HG03196 (cell line): ENCODE data around the gene TP53I11.

Experiments used
- ATAC-seq: cut with Tn5 transposase; IDR thresholded peaks from one replicate; pipeline ENCODE4 v1.9.1; 2021; ENCODE audit not compliant: unreplicated experiment

TP53I11 gene

DNA sequence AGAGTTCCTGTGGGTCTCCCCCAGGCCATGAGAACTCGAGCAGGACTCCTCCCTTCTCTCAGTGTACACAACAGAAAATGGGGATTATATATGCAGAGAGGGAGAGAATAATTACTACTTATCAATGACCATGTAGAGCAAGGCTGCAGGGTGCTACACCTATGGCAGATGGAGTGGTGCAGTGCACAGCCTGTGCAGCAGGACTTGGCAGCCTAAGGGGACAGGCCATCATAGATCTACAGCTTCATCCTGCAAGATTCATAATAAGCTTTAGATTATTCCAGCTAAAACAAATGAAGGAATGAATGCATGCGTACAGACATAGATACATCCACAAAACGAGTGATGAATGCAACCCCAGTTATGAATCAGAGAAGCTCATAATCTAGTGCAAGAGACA, 8.4 kb upstream of the TP53I11 start:
- ATAC-seq = no peak

DNA sequence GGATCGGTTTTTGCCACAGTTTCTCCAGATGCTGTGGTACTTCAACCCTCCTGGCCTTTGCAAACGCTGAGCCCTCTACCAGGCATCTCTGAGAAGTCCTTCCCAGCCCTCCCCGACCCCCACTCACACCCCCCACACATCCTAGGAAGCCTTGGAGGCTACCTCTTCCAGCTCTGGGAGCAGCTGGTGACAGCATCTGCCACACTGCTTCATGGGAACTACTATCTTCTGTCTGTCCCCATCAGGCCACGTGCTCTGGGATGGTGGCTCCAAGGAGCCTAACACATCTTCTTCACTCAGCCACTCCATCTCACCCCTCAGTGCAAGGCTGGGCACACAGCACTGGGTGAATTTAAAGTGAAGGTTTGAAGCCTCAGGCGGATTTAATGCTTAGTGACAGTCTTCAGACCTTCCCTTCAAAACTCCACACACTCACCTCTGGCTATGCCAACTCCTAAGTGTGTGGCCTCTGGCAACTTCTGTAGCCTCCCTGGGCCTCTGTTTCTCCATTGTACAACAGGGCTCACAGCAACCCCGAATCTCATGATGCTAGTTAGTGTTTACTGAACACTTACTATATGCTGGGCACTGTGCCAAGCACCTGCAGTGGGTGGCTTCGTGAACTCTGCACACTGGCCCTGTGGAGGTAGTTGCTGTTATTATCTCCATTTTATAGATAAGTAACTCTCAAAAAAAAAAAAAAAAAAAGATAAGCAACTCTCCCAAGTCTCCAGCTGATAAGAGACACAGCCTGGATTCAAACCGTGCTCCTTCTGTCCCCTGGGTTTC, 7.3 kb upstream of the TP53I11 start:
- ATAC-seq = no peak

DNA sequence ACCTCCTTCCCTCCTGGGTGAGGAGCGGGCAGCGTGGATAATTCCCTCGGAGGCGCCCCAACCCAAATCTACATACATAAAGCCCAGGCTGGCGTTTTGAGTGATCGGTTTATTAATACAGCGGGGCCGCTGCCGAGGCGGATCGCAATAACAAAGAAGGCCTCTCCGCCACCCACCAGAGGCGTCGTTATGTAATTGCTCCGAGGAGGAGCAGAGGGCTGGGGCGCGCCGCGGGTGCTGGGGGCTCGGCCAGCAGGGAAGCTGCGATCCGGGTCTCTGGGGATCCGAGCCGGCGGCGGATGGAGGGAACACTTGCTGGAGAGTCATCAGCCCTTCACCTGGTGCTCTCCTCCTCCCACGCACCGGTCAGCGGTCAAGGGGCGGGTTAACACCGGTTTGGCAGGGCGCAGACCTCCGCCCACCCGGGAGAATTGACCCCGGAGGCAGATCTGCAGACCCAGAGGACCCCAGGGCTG, 6.4 kb upstream of the TP53I11 start:
- ATAC-seq = no peak

DNA sequence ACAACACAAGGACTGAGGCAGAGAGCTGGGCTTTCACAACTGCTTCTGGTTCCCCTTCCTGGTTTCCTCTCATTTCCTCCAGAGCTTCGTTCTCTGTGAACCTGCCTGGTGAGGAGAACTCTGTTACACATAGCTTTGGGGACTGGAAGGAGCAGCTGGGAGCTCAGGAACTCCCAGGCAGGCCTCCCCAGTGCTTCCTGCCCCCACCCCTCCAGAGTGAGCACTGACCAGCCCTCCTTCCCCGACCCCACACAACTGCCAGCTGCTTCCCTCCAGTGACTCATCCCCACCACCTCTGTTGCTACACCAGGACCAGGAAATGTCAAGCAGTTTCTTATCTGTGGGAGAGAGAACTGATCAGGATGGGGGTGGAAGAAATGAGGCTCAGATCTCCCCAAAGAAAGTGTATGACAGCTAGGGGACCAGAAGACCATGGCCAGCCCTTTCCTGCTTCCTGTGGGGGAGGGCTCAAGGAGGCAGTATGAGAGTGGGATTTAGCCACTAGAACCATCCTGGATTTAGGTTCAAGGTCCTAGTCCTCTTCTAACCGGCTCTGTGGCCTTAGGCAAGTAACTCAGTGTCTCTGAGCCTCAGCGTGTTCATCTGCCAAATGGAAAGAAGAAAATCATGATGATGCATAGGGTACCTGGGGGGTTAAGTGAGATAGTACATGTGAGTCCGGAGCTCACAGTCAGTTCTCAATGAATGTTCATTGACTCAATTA, 4.5 kb upstream of the TP53I11 start:
- ATAC-seq = no peak

DNA sequence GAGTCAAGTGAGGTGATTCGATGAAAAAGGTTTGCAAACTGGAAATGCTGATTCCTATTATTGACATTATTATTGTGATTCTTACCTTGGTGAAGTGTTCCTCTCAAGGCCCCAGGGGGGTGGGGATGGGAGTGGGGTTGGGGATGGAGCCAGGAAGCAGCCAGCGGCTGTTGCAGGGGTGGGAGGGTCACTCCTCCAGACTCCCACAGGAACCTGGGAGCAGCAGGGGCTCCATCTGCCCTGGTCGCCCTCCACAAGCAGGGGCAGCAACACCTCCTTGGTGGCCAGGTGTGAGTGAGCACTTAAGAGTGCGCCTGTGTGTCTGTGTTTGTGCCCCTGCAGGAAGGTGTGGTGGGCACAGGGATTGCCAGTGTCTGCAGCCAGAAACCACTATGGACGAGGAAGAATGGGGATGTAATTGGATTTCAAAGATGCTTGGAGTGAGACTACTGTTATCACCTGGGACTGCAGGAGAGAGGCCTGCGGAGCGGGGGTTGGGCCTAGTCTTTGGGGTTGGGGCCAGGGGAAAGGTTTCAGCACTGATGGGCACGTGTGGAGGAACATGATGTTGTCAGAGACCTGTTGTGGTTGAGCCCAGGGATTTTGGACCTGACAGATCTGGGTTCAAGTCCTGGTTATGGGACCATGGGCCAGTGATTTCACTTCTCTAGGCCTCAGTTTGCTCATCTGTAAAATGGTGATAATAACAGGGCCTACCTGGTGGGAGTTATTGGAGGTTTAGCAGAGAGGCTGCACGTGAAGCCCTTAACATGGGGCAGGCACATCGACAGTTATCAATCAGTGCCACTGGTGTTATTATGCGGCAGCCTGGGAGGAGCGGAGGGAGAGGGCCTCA, 3.6 kb upstream of the TP53I11 start:
- ATAC-seq = no peak

DNA sequence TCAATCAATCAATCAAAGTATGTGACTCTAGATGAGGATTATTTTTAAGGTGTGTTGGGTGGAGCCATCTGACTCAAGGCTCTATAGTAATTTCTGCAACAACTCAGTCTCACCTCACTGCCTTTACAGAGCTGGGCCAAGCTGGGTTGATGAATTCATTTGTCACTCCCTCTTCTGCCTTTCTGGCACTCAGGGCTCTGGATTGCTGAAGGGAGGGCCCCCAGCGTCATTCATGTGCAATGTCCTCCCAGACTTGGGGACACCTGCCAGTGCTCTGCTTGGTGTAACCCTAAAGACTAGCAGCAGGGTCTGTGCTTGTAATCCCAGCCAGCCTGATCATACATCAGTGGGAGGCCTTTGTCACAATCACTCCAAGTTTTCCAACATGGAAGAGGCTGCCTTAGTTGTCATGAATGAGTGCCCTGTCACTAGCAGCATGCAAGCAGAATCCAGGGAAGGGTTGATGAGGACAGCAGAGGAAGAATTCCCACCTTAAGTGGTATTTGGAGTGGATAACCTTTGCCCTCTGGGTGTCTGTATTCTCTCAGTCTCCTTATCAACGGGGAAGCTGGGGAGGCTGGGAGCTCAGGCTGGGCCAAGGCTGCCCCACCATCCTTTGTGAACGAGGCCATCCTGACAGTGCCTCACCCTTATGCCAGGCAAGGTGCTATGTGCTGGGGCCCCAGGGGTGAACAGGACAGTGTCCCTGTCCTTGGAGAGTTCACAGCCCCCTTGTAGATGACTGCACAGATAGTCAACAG, 2.0 kb upstream of the TP53I11 start:
- no peak for ATAC-seq

DNA sequence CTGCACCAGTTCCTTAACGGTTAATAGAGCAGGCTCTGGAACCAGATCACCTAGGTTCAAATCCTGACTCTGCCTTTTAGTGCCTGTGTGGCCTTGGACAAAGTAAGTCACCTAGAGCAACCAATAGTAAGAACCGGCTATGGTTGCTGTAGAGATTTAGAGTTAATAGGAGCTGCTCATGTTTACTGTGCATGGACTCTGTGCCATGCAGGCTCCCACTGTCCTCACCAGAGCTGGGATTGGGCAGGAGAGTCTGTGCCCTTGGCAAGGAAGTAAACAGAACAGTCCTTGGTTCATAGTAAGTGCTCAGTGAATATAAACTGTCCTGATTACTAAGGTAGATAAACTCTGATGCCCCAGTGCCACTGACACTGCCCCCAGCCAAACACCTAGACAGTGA, 1.4 kb upstream of the TP53I11 start:
- ATAC-seq = no peak

DNA sequence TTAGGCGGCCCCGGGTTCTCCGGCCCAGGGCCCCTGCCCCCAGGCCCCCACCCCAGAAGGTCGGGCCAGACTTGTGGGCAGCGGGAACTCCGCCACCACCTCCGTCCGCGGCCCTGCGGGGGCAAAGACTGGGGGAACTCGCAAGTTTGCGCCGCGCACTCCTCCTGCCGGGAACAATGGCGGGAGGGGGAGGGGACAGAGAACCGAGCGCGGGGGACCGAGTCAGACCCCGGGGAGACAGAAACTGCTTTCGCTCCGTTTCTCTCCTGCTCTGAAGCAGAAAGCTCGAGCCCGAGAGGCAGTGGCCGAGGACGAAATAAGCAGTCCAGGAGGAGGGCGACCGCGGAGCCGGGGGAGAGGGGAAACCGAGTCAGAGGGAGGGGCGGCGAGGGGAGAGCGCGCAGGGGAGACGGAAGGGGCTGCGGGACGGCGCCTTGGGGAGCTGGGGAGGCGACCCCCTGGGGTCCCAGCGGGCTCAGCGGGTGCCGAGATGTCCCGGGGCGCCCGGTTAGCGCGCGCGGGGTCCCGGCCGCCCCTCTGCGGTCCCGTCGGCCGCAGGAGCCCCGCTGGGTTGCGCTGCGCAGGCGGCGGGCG, 555 bp downstream of the TP53I11 start:
- ATAC-seq = no peak

DNA sequence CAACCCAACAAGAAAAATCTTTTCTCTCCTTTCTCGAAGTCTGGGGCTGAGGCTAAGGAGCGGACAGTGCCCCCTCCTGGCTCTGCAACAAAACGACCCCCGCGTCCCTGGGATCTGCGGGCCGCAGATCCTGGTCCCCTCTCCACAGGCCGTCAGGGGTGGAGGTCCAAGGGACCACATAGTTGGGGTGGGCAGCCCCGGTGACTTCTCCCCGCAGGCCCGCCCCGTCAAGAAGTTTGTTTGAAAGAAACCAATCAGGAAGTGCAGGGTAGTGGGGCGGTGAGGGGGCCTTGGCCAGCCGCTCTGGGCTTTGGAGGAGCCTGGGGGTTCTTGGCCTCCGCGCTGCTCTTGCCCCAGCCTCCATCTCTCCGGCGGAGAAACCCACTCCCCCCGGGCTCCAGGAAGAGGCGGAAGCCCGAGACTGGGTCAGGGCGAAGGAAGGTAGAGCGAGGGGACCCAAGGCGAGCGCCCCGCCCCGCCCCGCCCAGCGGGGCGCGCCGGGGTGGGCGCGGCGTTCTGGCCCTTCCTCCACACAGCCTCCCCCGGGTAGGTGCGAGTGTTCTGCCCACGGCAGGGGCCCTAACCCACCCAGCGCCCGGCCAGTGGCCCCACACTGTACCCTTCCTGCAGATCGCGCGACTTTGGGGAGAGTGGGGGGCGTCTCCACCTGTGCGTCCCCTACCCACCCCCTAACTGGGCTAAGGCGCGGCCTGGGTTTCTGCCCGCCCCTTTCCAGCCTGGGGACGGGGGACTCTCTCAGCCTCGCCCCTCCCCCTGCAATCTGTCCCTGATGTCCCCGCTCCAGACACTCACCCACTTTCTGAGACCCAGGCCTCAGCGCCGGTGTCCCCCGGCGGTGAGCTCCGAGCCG, 1.3 kb downstream of the TP53I11 start:
- no peak for ATAC-seq

DNA sequence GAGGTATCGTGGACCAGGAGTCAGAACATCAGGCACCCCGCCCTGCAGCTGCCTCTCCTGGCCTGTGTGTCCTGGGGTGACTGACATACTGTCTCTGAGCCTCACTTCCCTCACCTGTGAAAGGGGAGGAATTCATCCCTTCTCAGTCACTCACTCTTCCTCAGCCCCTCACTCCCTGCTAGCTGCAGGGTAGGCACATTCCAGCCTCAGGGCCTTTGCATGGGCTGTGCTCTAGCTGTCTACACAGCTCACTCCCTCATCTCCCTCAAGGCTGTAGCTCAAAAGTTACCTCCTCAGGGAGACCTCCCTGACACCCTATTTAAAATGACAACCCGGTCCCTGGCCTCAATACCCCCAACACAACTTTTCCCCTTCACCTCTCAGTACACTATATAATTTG, 2.5 kb downstream of the TP53I11 start:
- no peak for ATAC-seq

DNA sequence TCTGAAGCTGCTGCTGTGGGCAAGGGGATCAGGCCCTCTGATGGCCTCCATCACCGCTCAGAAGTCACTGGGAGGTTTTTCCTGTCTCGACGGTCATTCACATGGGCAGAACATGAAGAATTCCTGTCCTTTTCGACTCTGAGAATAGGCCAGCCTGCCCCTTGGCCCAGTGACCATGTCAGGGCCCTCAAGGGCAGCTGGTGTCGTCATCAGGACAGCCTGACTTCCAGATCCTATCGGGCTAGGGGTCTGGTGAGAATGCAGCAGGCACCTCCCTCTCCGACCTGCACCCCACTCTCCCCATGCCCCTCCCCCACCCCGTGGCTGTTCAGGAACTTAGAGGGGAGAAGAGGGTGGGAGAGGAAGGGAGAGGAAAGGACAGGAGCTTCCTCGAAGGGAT, 3.6 kb downstream of the TP53I11 start:
- no peak for ATAC-seq

DNA sequence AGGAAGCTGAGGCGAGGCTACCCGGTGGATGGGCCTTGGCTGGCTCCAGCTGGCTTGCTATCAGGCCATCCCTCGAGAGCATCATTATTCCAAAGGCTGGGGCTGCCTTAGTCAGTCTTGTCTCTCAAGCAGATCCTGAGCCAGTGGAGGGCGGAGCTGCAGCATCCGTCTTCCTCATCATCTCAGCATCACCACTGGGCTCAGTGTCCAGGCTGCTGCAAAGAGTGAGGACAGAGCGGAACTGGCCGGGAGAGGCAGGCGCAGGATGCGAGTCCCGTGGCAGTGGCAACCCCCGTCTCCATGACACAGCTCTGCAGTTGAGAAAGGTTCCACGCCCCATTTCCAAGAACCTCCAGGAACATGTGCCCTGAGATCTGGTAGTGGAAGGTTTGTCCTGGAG, 4.4 kb downstream of the TP53I11 start:
- no peak for ATAC-seq

DNA sequence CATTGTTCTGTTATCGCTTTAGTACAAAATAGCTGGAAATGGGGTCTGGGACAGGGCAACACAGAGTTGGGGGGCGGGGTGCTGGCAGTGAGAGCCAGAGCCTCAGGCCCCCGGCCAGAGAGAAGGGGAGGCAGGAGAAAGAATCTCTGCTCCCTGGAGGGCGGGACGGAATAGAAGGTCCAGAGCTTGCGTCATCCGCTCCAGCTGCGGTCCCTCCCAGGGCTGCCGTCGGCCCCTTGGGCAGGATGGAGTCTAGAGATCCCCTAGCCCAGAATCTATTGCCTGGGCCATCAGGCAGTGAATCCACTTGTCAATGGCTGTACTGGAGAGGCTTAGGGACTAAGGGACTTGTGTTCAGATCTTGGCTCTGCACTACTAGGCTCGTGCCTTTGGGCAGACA, 5.0 kb downstream of the TP53I11 start:
- no peak for ATAC-seq

DNA sequence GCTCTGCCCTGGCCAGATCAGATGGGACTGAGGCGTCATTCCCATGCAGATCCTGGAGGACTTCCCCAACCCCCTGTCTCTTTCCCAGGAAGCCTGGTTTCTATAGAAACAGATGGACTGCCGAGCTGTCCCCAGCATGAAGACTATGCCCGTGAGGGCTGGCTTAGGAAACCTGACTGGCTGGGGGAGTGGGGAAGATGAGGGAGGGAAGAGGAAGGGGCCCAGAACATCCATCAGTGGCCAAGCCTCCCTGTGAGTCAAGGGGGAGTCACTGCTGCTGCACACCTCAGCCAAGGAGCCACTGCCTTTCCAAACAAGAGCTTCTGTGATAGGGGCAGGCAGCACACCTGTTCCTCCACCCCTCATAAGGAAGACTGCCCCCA, 5.8 kb downstream of the TP53I11 start:
- no peak for ATAC-seq

DNA sequence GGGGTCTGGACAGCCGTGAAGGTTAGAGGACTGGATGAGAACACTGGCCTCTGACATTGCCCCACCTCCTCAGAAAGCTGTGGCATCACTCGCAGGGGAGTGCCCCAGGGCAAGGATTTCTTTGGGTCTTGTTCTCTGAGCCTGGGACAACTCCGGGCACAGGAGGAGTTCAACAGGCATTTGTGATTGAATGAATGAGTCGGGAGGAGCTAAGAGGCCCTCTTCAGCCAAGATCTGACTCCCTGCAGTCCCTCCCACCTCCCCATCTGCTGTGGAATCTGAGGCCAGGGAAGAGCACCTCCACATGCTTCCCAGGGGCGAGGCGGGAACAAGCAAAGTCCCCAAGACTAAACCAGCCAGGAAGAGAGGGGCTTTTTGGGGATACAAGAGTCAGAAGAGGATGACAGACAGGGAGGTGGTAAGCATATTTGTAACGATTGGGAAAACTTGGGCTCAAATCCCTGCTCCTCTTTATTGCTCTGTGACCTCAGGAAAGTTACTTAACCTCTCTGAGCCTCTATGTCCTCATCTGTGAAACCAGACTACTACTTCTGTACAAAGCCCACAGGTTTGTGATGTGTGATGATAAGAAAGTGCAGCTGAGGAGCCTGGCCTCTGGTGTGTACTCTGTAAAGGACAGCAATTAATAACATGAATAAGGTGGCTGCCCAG, 6.4 kb downstream of the TP53I11 start:
- no peak for ATAC-seq

DNA sequence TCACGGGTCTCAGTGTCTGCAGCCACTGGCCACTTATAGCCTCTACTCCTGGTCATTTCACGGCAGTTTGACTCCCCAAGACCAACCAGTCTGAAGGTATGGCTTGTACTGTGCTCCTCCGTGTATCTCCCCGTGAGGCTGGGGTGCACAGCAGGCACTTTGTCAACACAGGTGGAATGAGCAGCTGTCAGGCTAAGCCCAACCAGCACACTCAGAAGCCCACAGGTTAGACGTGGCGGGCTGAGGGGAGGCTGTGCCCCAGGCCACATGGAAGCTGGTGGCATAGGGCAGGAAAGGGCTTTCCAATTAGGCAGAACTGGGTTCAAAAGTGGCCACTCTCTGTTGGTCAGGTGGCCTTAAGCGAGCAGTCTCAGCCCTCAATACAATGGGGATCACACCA, 7.0 kb downstream of the TP53I11 start:
- ATAC-seq = no peak

DNA sequence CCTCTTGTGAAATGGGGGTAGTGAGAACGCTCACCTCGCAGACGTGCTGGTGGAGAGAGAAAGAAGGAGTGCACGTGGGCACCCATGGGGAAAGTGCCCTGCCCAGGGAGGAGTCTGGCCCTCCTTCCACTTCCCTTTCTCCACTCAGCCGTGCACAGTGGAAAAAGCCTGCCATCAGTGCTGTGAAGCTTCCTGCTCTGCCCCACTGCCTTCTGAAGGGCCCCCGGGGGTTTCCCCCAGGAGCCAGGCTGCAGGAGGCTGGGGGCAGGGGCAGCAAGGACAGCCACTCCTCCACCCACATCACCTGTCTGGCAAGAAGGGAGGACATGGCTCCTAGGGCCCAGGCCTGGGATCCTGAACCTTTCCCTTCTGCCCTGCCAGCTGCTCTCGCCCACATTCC, 7.6 kb downstream of the TP53I11 start:
- ATAC-seq = no peak

DNA sequence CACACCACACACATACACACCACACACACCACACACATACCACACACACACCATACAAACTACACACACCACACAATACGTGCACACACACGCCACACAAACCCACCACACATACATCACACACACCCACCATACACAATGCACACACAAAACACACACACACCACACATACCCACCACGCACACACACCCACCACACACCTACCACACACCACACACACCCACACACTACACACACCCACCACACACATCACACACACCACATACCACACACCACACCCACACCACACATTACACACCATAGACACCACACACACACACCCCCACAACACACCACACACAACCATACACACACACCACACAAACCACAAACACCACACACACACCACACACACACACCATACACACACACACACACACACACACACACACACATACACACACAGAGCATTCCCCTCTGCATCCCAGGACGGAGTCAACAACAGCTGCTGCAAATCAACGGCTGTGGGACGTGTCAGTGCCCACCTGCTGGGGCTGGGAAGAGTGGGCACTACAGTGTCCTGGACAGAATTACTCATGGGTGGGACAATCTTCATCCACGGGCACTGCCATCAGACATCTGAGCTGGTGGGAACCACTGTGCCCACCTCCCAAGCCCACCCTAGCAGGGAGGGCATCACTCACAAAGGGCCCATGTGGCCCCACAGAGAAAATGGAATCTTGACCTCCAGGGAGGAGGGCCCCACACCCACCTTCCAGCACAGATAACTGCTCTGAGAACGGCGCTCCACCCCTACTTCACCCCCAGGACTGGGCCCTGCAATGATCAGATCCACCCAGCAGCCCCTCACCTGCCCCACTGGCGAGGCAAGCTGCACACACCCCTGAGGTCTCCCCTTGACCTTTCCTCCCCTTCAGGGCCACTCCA, 8.4 kb downstream of the TP53I11 start:
- ATAC-seq = no peak
